ENCODE results near the gene SNX24.

SNX24 gene

DNA sequence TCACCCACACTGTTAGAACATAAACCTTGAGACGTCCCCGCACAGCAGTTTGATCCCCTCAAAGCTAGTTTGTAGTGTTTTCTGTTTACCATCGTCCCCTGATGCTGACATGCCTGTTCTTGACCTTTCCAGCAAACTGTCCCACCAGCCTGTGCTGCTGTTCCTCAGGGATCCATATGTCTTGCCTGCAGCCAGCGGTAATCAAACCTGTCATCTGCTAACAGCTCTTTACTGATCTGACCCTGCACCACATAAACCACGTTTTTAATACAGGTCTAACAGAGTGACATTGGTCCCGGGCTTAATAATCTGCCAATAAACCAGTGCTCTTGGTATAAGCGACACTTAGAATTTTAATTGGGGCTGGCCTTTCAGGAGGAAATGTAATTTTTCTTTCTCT, 156.4 kb downstream of the SNX24 start:
- Histone ChIP-seq H3K36me3 (ENCODE audit: control insufficient read depth in 2 of 2, insufficient read depth in 1 of 2, low read length in 2 of 2) (no peaks in the 10 kb centered on the region), H3K9me3 (ENCODE audit: control insufficient read depth, insufficient read depth, low read depth, low read length) (no peaks in the 10 kb centered on the region), H3K4me1 (ENCODE audit: control insufficient read depth, insufficient read depth, low read length) (peaks cover 6% of the 10 kb centered on the region), H3K27ac (ENCODE audit: extremely low read depth, low read depth, low read length) (no peak overlapping the region), H3K4me3 (ENCODE audit: low read depth, low read length) (no peak overlapping the region)
- POLR2A ChIA-PET = no interaction called here
- TF ChIP-seq, protein P1, sequence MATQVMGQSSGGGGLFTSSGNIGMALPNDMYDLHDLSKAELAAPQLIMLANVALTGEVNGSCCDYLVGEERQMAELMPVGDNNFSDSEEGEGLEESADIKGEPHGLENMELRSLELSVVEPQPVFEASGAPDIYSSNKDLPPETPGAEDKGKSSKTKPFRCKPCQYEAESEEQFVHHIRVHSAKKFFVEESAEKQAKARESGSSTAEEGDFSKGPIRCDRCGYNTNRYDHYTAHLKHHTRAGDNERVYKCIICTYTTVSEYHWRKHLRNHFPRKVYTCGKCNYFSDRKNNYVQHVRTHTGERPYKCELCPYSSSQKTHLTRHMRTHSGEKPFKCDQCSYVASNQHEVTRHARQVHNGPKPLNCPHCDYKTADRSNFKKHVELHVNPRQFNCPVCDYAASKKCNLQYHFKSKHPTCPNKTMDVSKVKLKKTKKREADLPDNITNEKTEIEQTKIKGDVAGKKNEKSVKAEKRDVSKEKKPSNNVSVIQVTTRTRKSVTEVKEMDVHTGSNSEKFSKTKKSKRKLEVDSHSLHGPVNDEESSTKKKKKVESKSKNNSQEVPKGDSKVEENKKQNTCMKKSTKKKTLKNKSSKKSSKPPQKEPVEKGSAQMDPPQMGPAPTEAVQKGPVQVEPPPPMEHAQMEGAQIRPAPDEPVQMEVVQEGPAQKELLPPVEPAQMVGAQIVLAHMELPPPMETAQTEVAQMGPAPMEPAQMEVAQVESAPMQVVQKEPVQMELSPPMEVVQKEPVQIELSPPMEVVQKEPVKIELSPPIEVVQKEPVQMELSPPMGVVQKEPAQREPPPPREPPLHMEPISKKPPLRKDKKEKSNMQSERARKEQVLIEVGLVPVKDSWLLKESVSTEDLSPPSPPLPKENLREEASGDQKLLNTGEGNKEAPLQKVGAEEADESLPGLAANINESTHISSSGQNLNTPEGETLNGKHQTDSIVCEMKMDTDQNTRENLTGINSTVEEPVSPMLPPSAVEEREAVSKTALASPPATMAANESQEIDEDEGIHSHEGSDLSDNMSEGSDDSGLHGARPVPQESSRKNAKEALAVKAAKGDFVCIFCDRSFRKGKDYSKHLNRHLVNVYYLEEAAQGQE (tag by site-specific recombination; IDR thresholded peaks at IDR 0.05) = no peak
- TF ChIP-seq ZNF433 (tag by site-specific recombination; IDR thresholded peaks at IDR 0.05; ENCODE audit: low read depth) = no peak
- no peak for TF ChIP-seq ZNF121 (tag by site-specific recombination; IDR thresholded peaks at IDR 0.05)
- no peak for TF ChIP-seq ZNF169 (tag by site-specific recombination; IDR thresholded peaks at IDR 0.05)
- TF ChIP-seq OVOL3 (tag by site-specific recombination; IDR thresholded peaks at IDR 0.05) = no peak
- no peak for TF ChIP-seq ZNF555 (tag by site-specific recombination; conservative IDR thresholded peaks at IDR 0.05)
- TF ChIP-seq, protein P2, sequence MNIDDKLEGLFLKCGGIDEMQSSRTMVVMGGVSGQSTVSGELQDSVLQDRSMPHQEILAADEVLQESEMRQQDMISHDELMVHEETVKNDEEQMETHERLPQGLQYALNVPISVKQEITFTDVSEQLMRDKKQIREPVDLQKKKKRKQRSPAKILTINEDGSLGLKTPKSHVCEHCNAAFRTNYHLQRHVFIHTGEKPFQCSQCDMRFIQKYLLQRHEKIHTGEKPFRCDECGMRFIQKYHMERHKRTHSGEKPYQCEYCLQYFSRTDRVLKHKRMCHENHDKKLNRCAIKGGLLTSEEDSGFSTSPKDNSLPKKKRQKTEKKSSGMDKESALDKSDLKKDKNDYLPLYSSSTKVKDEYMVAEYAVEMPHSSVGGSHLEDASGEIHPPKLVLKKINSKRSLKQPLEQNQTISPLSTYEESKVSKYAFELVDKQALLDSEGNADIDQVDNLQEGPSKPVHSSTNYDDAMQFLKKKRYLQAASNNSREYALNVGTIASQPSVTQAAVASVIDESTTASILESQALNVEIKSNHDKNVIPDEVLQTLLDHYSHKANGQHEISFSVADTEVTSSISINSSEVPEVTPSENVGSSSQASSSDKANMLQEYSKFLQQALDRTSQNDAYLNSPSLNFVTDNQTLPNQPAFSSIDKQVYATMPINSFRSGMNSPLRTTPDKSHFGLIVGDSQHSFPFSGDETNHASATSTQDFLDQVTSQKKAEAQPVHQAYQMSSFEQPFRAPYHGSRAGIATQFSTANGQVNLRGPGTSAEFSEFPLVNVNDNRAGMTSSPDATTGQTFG (tag by site-specific recombination; IDR thresholded peaks at IDR 0.05; ENCODE audit: borderline replicate concordance) = no peak
- no peak for TF ChIP-seq ZNF514 (tag by site-specific recombination; IDR thresholded peaks at IDR 0.05)
- TF ChIP-seq, protein P3, sequence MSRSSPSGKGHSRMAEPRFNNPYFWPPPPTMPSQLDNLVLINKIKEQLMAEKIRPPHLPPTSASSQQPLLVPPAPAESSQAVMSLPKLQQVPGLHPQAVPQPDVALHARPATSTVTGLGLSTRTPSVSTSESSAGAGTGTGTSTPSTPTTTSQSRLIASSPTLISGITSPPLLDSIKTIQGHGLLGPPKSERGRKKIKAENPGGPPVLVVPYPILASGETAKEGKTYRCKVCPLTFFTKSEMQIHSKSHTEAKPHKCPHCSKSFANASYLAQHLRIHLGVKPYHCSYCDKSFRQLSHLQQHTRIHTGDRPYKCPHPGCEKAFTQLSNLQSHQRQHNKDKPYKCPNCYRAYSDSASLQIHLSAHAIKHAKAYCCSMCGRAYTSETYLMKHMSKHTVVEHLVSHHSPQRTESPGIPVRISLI (tag by site-specific recombination; IDR thresholded peaks at IDR 0.05) = no peak
- no peak for TF ChIP-seq ZNF19 (tag by site-specific recombination; IDR thresholded peaks at IDR 0.05; ENCODE audit: low read depth)
- CTCF ChIA-PET = no interaction called here

DNA sequence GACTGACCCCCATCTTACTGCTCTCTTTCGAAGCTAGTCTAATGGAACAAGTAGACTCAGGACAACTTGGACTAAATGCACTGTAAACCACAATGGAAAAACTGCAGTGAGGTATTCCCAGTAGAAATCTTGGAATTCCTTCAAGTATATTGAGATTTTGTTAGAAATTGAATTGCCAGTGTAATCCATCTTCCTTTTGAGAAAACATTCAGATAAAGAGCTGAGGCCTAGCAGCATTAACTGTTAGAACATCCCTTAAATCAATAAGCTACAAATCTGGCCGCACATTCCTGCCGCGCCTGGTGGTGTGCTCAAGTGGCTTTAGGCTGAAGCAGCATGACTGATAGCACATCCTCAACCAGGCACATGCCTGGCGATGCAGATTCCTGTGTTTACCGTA, 161.8 kb downstream of the SNX24 start:
- Histone ChIP-seq H3K4me1 (ENCODE audit: control insufficient read depth, insufficient read depth, low read length) (no peaks in the 10 kb centered on the region), H3K36me3 (ENCODE audit: control insufficient read depth in 2 of 2, insufficient read depth in 1 of 2, low read length in 2 of 2) (no peaks in the 10 kb centered on the region), H3K4me3 (ENCODE audit: low read depth, low read length) (no peak overlapping the region), H3K9me3 (ENCODE audit: control insufficient read depth, insufficient read depth, low read depth, low read length) (no peaks in the 10 kb centered on the region), H3K27ac (ENCODE audit: extremely low read depth, low read depth, low read length) (no peak overlapping the region)
- CTCF ChIA-PET = interaction anchor here (0.5 kb wide), 1 partner anchor 15 kb away, joined by 3 read pairs; no protein-coding TSS in a partner anchor
- no peak for TF ChIP-seq ZNF391 (tag by site-specific recombination; IDR thresholded peaks at IDR 0.05; ENCODE audit: borderline replicate concordance, low read depth)
- TF ChIP-seq MYNN (tag by site-specific recombination; IDR thresholded peaks at IDR 0.05; ENCODE audit: borderline replicate concordance) = no peak
- TF ChIP-seq ZNF324 (tag by site-specific recombination; IDR thresholded peaks at IDR 0.05) = no peak
- no peak for TF ChIP-seq ZNF394 (tag by site-specific recombination; IDR thresholded peaks at IDR 0.05; ENCODE audit: borderline replicate concordance)
- TF ChIP-seq, protein P4, sequence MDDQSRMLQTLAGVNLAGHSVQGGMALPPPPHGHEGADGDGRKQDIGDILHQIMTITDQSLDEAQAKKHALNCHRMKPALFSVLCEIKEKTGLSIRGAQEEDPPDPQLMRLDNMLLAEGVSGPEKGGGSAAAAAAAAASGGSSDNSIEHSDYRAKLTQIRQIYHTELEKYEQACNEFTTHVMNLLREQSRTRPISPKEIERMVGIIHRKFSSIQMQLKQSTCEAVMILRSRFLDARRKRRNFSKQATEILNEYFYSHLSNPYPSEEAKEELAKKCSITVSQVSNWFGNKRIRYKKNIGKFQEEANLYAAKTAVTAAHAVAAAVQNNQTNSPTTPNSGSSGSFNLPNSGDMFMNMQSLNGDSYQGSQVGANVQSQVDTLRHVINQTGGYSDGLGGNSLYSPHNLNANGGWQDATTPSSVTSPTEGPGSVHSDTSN (CRISPR knock-in tag; IDR thresholded peaks at IDR 0.05) = no peak
- TF ChIP-seq, protein P5, sequence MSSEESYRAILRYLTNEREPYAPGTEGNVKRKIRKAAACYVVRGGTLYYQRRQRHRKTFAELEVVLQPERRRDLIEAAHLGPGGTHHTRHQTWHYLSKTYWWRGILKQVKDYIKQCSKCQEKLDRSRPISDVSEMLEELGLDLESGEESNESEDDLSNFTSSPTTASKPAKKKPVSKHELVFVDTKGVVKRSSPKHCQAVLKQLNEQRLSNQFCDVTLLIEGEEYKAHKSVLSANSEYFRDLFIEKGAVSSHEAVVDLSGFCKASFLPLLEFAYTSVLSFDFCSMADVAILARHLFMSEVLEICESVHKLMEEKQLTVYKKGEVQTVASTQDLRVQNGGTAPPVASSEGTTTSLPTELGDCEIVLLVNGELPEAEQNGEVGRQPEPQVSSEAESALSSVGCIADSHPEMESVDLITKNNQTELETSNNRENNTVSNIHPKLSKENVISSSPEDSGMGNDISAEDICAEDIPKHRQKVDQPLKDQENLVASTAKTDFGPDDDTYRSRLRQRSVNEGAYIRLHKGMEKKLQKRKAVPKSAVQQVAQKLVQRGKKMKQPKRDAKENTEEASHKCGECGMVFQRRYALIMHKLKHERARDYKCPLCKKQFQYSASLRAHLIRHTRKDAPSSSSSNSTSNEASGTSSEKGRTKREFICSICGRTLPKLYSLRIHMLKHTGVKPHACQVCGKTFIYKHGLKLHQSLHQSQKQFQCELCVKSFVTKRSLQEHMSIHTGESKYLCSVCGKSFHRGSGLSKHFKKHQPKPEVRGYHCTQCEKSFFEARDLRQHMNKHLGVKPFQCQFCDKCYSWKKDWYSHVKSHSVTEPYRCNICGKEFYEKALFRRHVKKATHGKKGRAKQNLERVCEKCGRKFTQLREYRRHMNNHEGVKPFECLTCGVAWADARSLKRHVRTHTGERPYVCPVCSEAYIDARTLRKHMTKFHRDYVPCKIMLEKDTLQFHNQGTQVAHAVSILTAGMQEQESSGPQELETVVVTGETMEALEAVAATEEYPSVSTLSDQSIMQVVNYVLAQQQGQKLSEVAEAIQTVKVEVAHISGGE (tag by site-specific recombination; conservative IDR thresholded peaks at IDR 0.05; ENCODE audit: low read depth) = no peak
- no peak for TF ChIP-seq ZNF132 (tag by site-specific recombination; IDR thresholded peaks at IDR 0.05; ENCODE audit: borderline replicate concordance)
- POLR2A ChIA-PET = no interaction called here

All from HEK293 (cell line).